HepG2 (cell line): ENCODE measurements around the gene POFUT2. TPM values are rescaled to one million over a fixed set of nuclear protein-coding genes. Genes with fewer than 3 reads are reported as not detected.
A peak's percentile ranks its signal among the peaks of the same experiment; 100 is the strongest.

Experiments
- ATAC-seq: fragments of 200-7000 bp; cut with Tn5 transposase; 3 replicates; pipeline ENCODE4 v1.9.1; 2020; ENCODE audit warnings: mild to moderate bottlenecking, moderate library complexity
- BruUV-seq: library from RNA; stranded (reverse); fragments of 400-500 nt; replicated peaks from 2 replicates; lab custom pipeline; 2021; lab: Mats Ljungman, UMichigan
- CTCF ChIA-PET: fragments of 300-600 bp; formaldehyde crosslinking; extraction: SDS; loops from one replicate; lab custom pipeline; 2021; ENCODE audit warnings: low total read pairs, inconsistent platforms, low intra/inter-chr PET ratio; lab: Yijun Ruan, JAX
- POLR2A ChIA-PET: fragments of 350-600 bp; sonication (Branson Sonifier 250); formaldehyde crosslinking; loops from one replicate; lab custom pipeline; 2020; ENCODE audit warnings: antibody characterized with exemption, inconsistent platforms; lab: Yijun Ruan, JAX
- DNase-seq: peaks from one replicate; pipeline ENCODE4 v3.0.0-alpha.2; 2015; ENCODE audit warnings: low spot score
- FAIRE-seq: peaks from 3 replicates; lab custom pipeline; 2011; peaks lifted over from hg19 to GRCh38; lab: Jason Lieb, UNC
- H2AFZ ChIP-seq: one replicate; pipeline ENCODE4 v1.6.1; 2011; ENCODE audit warnings: low read length, inconsistent platforms
- H3K27ac ChIP-seq: fragments of 300-600 bp; 3 replicates; pipeline ENCODE4 v1.8.0; 2011; ENCODE audit warnings: mixed run types, mild to moderate bottlenecking, mixed read lengths, low read length, inconsistent platforms; ENCODE audit not compliant: insufficient read depth; ENCODE audit errors: extremely low read length
- H3K27me3 ChIP-seq, 2 experiments: fragments of 200-600 bp in 1 of 2; 2 replicates in 1 of 2; 3 replicates in 1 of 2; pipeline versions ENCODE4 v1.6.0 to v1.8.0; 2011; ENCODE audit warnings: low read length in 2 of 2, mild to moderate bottlenecking in 2 of 2, moderate library complexity in 2 of 2, inconsistent platforms in 1 of 2; ENCODE audit not compliant: insufficient read depth in 2 of 2, control insufficient read depth in 1 of 2
- H3K36me3 ChIP-seq, 2 experiments: fragments of 200-600 bp in 1 of 2; replicated peaks in 1 of 2; 2 replicates in 1 of 2; 3 replicates in 1 of 2; pipeline versions ENCODE4 v1.5.1 to v1.8.0; 2011; ENCODE audit warnings: low read length in 2 of 2, inconsistent platforms in 1 of 2; ENCODE audit not compliant: insufficient read depth in 2 of 2, control insufficient read depth in 1 of 2
- H3K4me1 ChIP-seq: 2 replicates; pipeline ENCODE4 v1.5.1; 2012; ENCODE audit warnings: low read length, inconsistent platforms; ENCODE audit not compliant: insufficient read depth
- H3K4me2 ChIP-seq: 2 replicates; pipeline ENCODE4 v1.6.0; 2011; ENCODE audit warnings: low read depth, low read length, inconsistent platforms
- H3K4me3 ChIP-seq, 3 experiments: fragments of 200-600 bp in 1 of 3; sonication (generic), shearing (Covaris generic) in 1 of 3; replicated peaks in 1 of 3; 2 replicates each; pipeline ENCODE4 v1.5.1; 2011 to 2016; ENCODE audit warnings: low read length in 3 of 3, inconsistent platforms in 2 of 3, low read depth in 2 of 3, mild to moderate bottlenecking in 2 of 3, control low read depth in 1 of 3, mixed read lengths in 1 of 3; ENCODE audit not compliant: insufficient read depth in 1 of 3
- H3K79me2 ChIP-seq: one replicate; pipeline ENCODE4 v1.6.1; 2011; ENCODE audit warnings: low read length, inconsistent platforms; ENCODE audit not compliant: insufficient read depth
- H3K9ac ChIP-seq: 2 replicates; pipeline ENCODE4 v1.6.0; 2011; ENCODE audit warnings: mild to moderate bottlenecking, low read depth, low read length, inconsistent platforms; ENCODE audit not compliant: insufficient read depth
- H3K9me3 ChIP-seq: 2 replicates; pipeline ENCODE4 v1.5.1; 2012; ENCODE audit warnings: mild to moderate bottlenecking, low read length
- H4K20me1 ChIP-seq: 2 replicates; pipeline ENCODE4 v1.6.0; 2011; ENCODE audit warnings: inconsistent platforms, mild to moderate bottlenecking, low read length, moderate library complexity; ENCODE audit not compliant: insufficient read depth
- ARNTL ChIP-seq: sonication (generic); formaldehyde crosslinking; IDR thresholded peaks from 2 replicates; pipeline ENCODE4 v1.4.0; 2020; ENCODE audit warnings: mild to moderate bottlenecking, missing genetic modification reagents
- ATRX ChIP-seq: sonication (generic); formaldehyde crosslinking; IDR thresholded peaks from 2 replicates; pipeline ENCODE4 v1.4.0; 2020; ENCODE audit warnings: missing genetic modification reagents, borderline replicate concordance
- ESRRA ChIP-seq: sonication (generic); formaldehyde crosslinking; IDR thresholded peaks from 2 replicates; pipeline ENCODE4 v1.5.1; 2020; ENCODE audit warnings: mild to moderate bottlenecking, low read depth, missing genetic modification reagents
- FOXK2 ChIP-seq: fragments of 450-650 bp; IDR thresholded peaks from 2 replicates; pipeline ENCODE4 v1.6.1; 2016
- SOX13 ChIP-seq, 3 experiments: fragments of 450-650 bp in 1 of 3; sonication (generic) in 1 of 3; formaldehyde crosslinking in 1 of 3; IDR thresholded peaks in 2 of 3; conservative IDR thresholded peaks in 1 of 3; 2 replicates each; pipeline versions ENCODE4 v1.5.0 to v1.6.1; 2016 to 2020; ENCODE audit warnings: antibody characterized with exemption in 1 of 3, mild to moderate bottlenecking in 1 of 3, missing compliant biosample characterization in 1 of 3, missing genetic modification reagents in 1 of 3, moderate library complexity in 1 of 3
- TCF7L2 ChIP-seq: IDR thresholded peaks from 2 replicates; pipeline ENCODE4 v1.6.1; 2011; ENCODE audit warnings: mild to moderate bottlenecking, low read depth, low read length, moderate library complexity
- XRCC5 ChIP-seq: fragments of 200-400 bp; formaldehyde crosslinking; optimal IDR thresholded peaks from 2 replicates; pipeline ENCODE3; 2017; ENCODE audit warnings: mild to moderate bottlenecking, low read length
- ZBTB7A ChIP-seq: sonication (generic); formaldehyde crosslinking; IDR thresholded peaks from 2 replicates; pipeline ENCODE4 v1.8.0; 2022; ENCODE audit warnings: mild to moderate bottlenecking, missing genetic modification reagents
- ZFP1 ChIP-seq: IDR thresholded peaks from 2 replicates; pipeline ENCODE4 v1.6.1; 2016
- ZFP41 ChIP-seq: sonication (generic); formaldehyde crosslinking; IDR thresholded peaks from 2 replicates; pipeline ENCODE4 v1.4.0; 2020; ENCODE audit warnings: mild to moderate bottlenecking, missing genetic modification reagents, borderline replicate concordance
- ZFP62 ChIP-seq: sonication (generic); formaldehyde crosslinking; IDR thresholded peaks from 2 replicates; pipeline ENCODE4 v1.4.0; 2020; ENCODE audit warnings: missing genetic modification reagents
- WGBS: methylation state at CpG from one replicate; pipeline ENCODE4 v1.1.6; 2017; ENCODE audit warnings: low lambda C conversion rate; 5-methylcytosine and 5-hydroxymethylcytosine counted together
- in situ Hi-C: cut with HindIII; loops from 2 replicates; pipeline ENCODE4 v1.10.0; 2017; ENCODE audit warnings: low pct_unique_long_range_greater_than_20kb; ENCODE audit not compliant: extremely low pct_ligation_motif_present
- intact Hi-C: fragments of 100-400 bp; cut with micrococcal nuclease; formaldehyde crosslinking; loops from one replicate; pipeline ENCODE4 v1.10.0; 2022; ENCODE audit not compliant: unreplicated experiment
- polyA plus RNA-seq, 8 experiments: library from polyadenylated mRNA; depleted of rRNA in 3 of 8; stranded (reverse) in 7 of 8; unstranded in 1 of 8; fragments of >200 nt; fragmentation: Illumina TruSeq in 4 of 8; extraction: Trizol in 4 of 8; gene quantifications; 2 replicates each; pipeline versions ENCODE4 v1.2.1 to v1.2.3, GENCODE V29; 2011 to 2016; ENCODE audit warnings: low read depth in 4 of 8, missing spikeins in 1 of 8, mixed read lengths in 1 of 8; ENCODE audit not compliant: insufficient read depth in 1 of 8
- total RNA-seq, 5 experiments: library from RNA; depleted of rRNA; stranded (reverse); fragments of >200 nt; fragmentation: Illumina TruSeq; extraction: Trizol; gene quantifications; 2 replicates each; pipeline ENCODE4 v1.2.3, GENCODE V29; 2016; ENCODE audit warnings: low read depth in 1 of 5
- TF ChIP-seq, protein P1 (sequence below): sonication (generic); formaldehyde crosslinking; IDR thresholded peaks from 2 replicates; pipeline ENCODE4 v1.9.0; 2021; ENCODE audit warnings: missing genetic modification reagents, borderline replicate concordance
- TF ChIP-seq, protein P2 (sequence below): sonication (generic); formaldehyde crosslinking; IDR thresholded peaks from 2 replicates; pipeline ENCODE4 v1.4.0; 2020; ENCODE audit warnings: missing genetic modification reagents
- TF ChIP-seq, protein P3 (sequence below): IDR thresholded peaks from 2 replicates; pipeline ENCODE4 v1.6.1; 2016; ENCODE audit warnings: missing genetic modification reagents, missing compliant biosample characterization

The POFUT2 gene
- total and polyA plus RNA-seq, 2 of the 13 experiments (the other 11 are each of a cell fraction or from before 2014, with no cell fraction given) = 22.8 to 24.0 TPM

DNA sequence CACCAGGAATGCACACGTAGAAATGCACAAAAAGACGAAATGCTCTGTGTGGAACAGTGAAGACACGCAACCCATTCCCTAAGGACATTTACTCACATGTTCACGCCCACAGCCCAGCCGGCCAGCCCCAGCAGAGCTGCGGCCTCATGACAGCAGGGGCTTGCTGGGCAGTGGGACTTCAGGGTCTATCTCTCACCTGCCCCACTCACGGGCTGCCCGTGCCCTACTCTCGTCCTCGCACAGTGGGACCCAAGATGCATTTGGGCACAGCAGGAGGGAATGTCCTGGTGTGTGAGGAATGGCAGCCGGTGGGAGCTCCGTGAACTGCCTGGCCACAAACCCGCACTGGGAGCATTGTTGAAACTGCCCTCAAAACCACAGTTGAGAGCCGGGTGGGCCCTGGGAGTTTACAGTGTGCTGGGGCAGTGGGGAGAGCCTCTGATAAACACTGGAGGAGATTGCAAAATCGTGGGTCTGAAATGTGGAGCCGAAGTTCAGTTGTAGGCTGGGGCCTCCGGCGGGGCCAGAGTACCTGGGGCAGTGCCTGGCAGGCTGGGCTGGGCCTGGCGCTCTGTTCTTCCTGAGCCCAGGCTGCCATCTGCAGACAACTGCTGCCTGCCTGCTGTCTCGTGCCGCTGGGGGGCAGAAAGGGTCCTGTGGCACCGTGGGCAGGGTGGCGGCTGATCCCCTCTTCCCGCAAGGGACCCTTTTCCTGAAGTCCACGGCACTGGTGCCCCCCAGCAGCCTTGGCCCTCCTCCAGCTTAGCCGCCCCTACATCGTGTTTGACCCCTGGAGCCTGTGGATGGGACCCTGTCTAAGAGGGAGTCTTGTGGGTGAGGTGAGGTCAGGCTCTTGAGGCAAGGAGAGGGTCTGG lies 20.7 kb upstream of the POFUT2 start:
- FAIRE-seq (peak; percentile 83), DNase-seq (peak; percentile 87), ATAC-seq (peak; percentile 92)
- peak overlapping the region; percentile 30 for H2AFZ ChIP-seq
- H3K4me2 ChIP-seq = peak overlapping the region; percentile 98
- H3K4me1 ChIP-seq = peaks cover 39% of the 10 kb centered on the region
- ChIA-PET CTCF (interaction anchor here (2.0 to 2.1 kb wide), 2 partner anchors 16 to 131 kb away, joined by 8 to 20 read pairs; no protein-coding TSS in a partner anchor), POLR2A (interaction anchor here (0.8 to 2.1 kb wide), 21 partner anchors 8 to 296 kb away, joined by 3 to 36 read pairs (median 7); partner anchors contain the start of gene POFUT2)
- H3K9ac ChIP-seq = peak overlapping the region; percentile 77
- no peaks in the 10 kb centered on the region for H3K79me2 ChIP-seq
- no peaks in the 10 kb centered on the region for H3K27me3 ChIP-seq
- H3K27ac ChIP-seq = peak overlapping the region; percentile 91
- intact Hi-C loops (loop anchor here (1.0 to 5.0 kb wide), 2 partner anchors 16 to 139 kb away; no protein-coding TSS in a partner anchor), in situ Hi-C loops (no loop called here)
- no peaks in the 10 kb centered on the region for H3K36me3 ChIP-seq
- peak overlapping the region; percentile 60 to 78 (median 61) for H3K4me3 ChIP-seq
- no peaks in the 10 kb centered on the region for H4K20me1 ChIP-seq
- H3K9me3 ChIP-seq = no peaks in the 10 kb centered on the region
- BruUV-seq = no TSS peak
- 0% methylated on average over 2 of the region's 27 CpGs for WGBS
- TF ChIP-seq ATRX (no peak), ZFP62 (CRISPR knock-in tag) (no peak), ZBTB7A (peak; percentile 89), FOXK2 (peak; percentile 61; the same call in 1 of the 2 replicates), ZFP41 (CRISPR knock-in tag) (no peak), XRCC5 (peak; percentile 46), SOX13 (IDR thresholded peaks at IDR 0.05) (peak; percentile 43; the same call in 1 of the 2 replicates), SOX13 (CRISPR knock-in tag; conservative IDR thresholded peaks at IDR 0.05 in 1 of 2, IDR thresholded peaks at IDR 0.05 in 1 of 2) (peak in 1 of 2 experiments; percentile 76; a peak in 2 of 4 replicates), TCF7L2 (no peak), ARNTL (CRISPR knock-in tag) (peak; percentile 72; the same call in 1 of the 2 replicates), ZFP1 (CRISPR knock-in tag) (peak; percentile 65; the same call in 1 of the 2 replicates), ESRRA (peak; percentile 70)
- TF ChIP-seq, protein P1, sequence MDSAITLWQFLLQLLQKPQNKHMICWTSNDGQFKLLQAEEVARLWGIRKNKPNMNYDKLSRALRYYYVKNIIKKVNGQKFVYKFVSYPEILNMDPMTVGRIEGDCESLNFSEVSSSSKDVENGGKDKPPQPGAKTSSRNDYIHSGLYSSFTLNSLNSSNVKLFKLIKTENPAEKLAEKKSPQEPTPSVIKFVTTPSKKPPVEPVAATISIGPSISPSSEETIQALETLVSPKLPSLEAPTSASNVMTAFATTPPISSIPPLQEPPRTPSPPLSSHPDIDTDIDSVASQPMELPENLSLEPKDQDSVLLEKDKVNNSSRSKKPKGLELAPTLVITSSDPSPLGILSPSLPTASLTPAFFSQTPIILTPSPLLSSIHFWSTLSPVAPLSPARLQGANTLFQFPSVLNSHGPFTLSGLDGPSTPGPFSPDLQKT (CRISPR knock-in tag) = no peak
- TF ChIP-seq, protein P2, sequence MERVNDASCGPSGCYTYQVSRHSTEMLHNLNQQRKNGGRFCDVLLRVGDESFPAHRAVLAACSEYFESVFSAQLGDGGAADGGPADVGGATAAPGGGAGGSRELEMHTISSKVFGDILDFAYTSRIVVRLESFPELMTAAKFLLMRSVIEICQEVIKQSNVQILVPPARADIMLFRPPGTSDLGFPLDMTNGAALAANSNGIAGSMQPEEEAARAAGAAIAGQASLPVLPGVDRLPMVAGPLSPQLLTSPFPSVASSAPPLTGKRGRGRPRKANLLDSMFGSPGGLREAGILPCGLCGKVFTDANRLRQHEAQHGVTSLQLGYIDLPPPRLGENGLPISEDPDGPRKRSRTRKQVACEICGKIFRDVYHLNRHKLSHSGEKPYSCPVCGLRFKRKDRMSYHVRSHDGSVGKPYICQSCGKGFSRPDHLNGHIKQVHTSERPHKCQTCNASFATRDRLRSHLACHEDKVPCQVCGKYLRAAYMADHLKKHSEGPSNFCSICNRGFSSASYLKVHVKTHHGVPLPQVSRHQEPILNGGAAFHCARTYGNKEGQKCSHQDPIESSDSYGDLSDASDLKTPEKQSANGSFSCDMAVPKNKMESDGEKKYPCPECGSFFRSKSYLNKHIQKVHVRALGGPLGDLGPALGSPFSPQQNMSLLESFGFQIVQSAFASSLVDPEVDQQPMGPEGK = peak; percentile 96
- TF ChIP-seq, protein P3, sequence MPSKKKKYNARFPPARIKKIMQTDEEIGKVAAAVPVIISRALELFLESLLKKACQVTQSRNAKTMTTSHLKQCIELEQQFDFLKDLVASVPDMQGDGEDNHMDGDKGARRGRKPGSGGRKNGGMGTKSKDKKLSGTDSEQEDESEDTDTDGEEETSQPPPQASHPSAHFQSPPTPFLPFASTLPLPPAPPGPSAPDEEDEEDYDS (CRISPR knock-in tag) = no peak
